HCT116 (cell line): ENCODE measurements around the gene TNFAIP2. TPM values are rescaled to one million over a fixed set of nuclear protein-coding genes. Genes with fewer than 3 reads are reported as not detected.
A peak's percentile ranks its signal among the peaks of the same experiment; 100 is the strongest.

Experiments
- ATAC-seq: fragments of 200-7000 bp; cut with Tn5 transposase; 2 replicates; pipeline ENCODE4 v1.9.1; 2020; ENCODE audit warnings: mild to moderate bottlenecking, moderate library complexity
- BruUV-seq: library from RNA; stranded (reverse); fragments of 400-500 nt; replicated peaks from 2 replicates; lab custom pipeline; 2021; lab: Mats Ljungman, UMichigan
- CTCF ChIA-PET: fragments of 300-600 bp; sonication (Branson Sonifier 250); formaldehyde crosslinking; loops from one replicate; lab custom pipeline; 2021; ENCODE audit warnings: antibody characterized with exemption; lab: Charles Lee
- POLR2A ChIA-PET: fragments of 300-600, 350-600 bp; sonication (Branson Sonifier 250); formaldehyde crosslinking; loops from one replicate; lab custom pipeline; 2021; ENCODE audit warnings: antibody characterized with exemption; lab: Charles Lee
- RAD21 ChIA-PET, 2 experiments: fragments of 300-600 bp; sonication (Branson Sonifier 250); formaldehyde crosslinking; loops; one replicate each; lab custom pipeline; 2023; ENCODE audit warnings: low total read pairs in 2 of 2; ENCODE audit not compliant: uncharacterized antibody in 2 of 2, unreplicated experiment in 2 of 2, low non-redundant PET in 1 of 2; lab: Charles Lee
- DNase-seq: peaks from one replicate; pipeline ENCODE4 v3.0.0-alpha.2; 2010; ENCODE audit warnings: low read depth, low spot score
- H2AFZ ChIP-seq: fragments of 200-600 bp; shearing (Covaris generic), sonication (generic); 2 replicates; pipeline ENCODE4 v1.6.1; 2017; ENCODE audit warnings: low read depth, mixed run types, mixed read lengths, antibody characterized with exemption, low read length; ENCODE audit not compliant: poor library complexity, severe bottlenecking
- H3K27ac ChIP-seq: 2 replicates; pipeline ENCODE4 v1.5.1; 2012; ENCODE audit warnings: low read depth, low read length
- H3K27me3 ChIP-seq: fragments of 200-600 bp; sonication (generic); 2 replicates; pipeline ENCODE4 v1.6.1; 2016; ENCODE audit warnings: mixed run types, low read length, mixed read lengths; ENCODE audit not compliant: insufficient read depth
- H3K36me3 ChIP-seq, 2 experiments: fragments of 200-500 bp in 1 of 2; fragments of 200-600 bp in 1 of 2; sonication (Bioruptor generic) in 1 of 2; sonication (generic) in 1 of 2; 2 replicates each; pipeline versions ENCODE4 v1.5.1 to v1.6.1; 2014 to 2016; ENCODE audit warnings: low read length in 2 of 2, inconsistent platforms in 1 of 2, mixed read lengths in 1 of 2, mixed run types in 1 of 2; ENCODE audit not compliant: insufficient read depth in 2 of 2, control insufficient read depth in 1 of 2
- H3K4me1 ChIP-seq, 2 experiments: fragments of 200-600 bp in 1 of 2; sonication (generic) in 1 of 2; 2 replicates each; pipeline versions ENCODE4 v1.5.1 to v1.6.1; 2012 to 2017; ENCODE audit warnings: low read length in 2 of 2, inconsistent platforms in 1 of 2, mild to moderate bottlenecking in 1 of 2, mixed read lengths in 1 of 2, mixed run types in 1 of 2, moderate library complexity in 1 of 2; ENCODE audit not compliant: insufficient read depth in 2 of 2, control insufficient read depth in 1 of 2
- H3K4me2 ChIP-seq: fragments of 200-600 bp; sonication (generic); 2 replicates; pipeline ENCODE4 v1.6.1; 2017; ENCODE audit warnings: mixed run types, low read length, mixed read lengths
- H3K4me3 ChIP-seq, 2 experiments: fragments of 200-600 bp in 1 of 2; sonication (generic) in 1 of 2; replicated peaks in 1 of 2; 2 replicates each; pipeline ENCODE4 v1.5.1; 2011 to 2016; ENCODE audit warnings: low read length in 2 of 2, control low read depth in 1 of 2, low read depth in 1 of 2, mild to moderate bottlenecking in 1 of 2, mixed read lengths in 1 of 2, mixed run types in 1 of 2
- H3K79me2 ChIP-seq: fragments of 200-600 bp; sonication (generic); 2 replicates; pipeline ENCODE4 v1.6.1; 2017; ENCODE audit warnings: mild to moderate bottlenecking, mixed run types, low read length, moderate library complexity, mixed read lengths; ENCODE audit not compliant: insufficient read depth
- H3K9ac ChIP-seq: fragments of 200-600 bp; sonication (generic); 2 replicates; pipeline ENCODE4 v1.6.1; 2016; ENCODE audit warnings: low read length, mixed read lengths
- H3K9me2 ChIP-seq: fragments of 200-600 bp; sonication (generic), shearing (Covaris generic); 2 replicates; pipeline ENCODE4 v1.6.1; 2017; ENCODE audit warnings: mixed run types, mild to moderate bottlenecking, moderate library complexity; ENCODE audit not compliant: insufficient read depth
- H3K9me3 ChIP-seq, 2 experiments: fragments of 200-500 bp in 1 of 2; fragments of 200-600 bp in 1 of 2; sonication (Bioruptor generic) in 1 of 2; sonication (generic) in 1 of 2; 2 replicates each; pipeline ENCODE4 v1.6.1; 2014 to 2017; ENCODE audit warnings: low read length in 2 of 2, mixed read lengths in 2 of 2, inconsistent platforms in 1 of 2, low read depth in 1 of 2, mild to moderate bottlenecking in 1 of 2, mixed run types in 1 of 2, moderate library complexity in 1 of 2; ENCODE audit not compliant: control insufficient read depth in 1 of 2, insufficient read depth in 1 of 2
- H4K20me1 ChIP-seq: fragments of 200-600 bp; sonication (generic), shearing (Covaris generic); 2 replicates; pipeline ENCODE4 v1.6.1; 2017; ENCODE audit warnings: mixed run types, mild to moderate bottlenecking, moderate library complexity; ENCODE audit not compliant: insufficient read depth
- ATF3 ChIP-seq: IDR thresholded peaks from 2 replicates; pipeline ENCODE4 v1.6.1; 2012
- CEBPB ChIP-seq: IDR thresholded peaks from 2 replicates; pipeline ENCODE4 v1.6.1; 2012; ENCODE audit warnings: low read depth
- EGR1 ChIP-seq: IDR thresholded peaks from 2 replicates; pipeline ENCODE4 v1.6.1; 2012; ENCODE audit warnings: low read depth
- ELF1 ChIP-seq: IDR thresholded peaks from 2 replicates; pipeline ENCODE4 v1.6.1; 2012; ENCODE audit warnings: low read depth, borderline replicate concordance
- EZH2phosphoT487 ChIP-seq: fragments of 200-600 bp; IDR thresholded peaks from 2 replicates; pipeline ENCODE4 v1.6.1; 2018; ENCODE audit warnings: antibody characterized with exemption, borderline replicate concordance
- FOSL1 ChIP-seq: IDR thresholded peaks from 2 replicates; pipeline ENCODE4 v1.6.1; 2012; ENCODE audit warnings: low read depth
- JUND ChIP-seq: IDR thresholded peaks from 2 replicates; pipeline ENCODE4 v1.6.1; 2012
- MAX ChIP-seq: IDR thresholded peaks from 2 replicates; pipeline ENCODE4 v1.6.1; 2012
- POLR2AphosphoS5 ChIP-seq: IDR thresholded peaks from 2 replicates; pipeline ENCODE4 v1.6.1; 2011; ENCODE audit warnings: mild to moderate bottlenecking, low read depth, low read length, moderate library complexity
- REST ChIP-seq: IDR thresholded peaks from 2 replicates; pipeline ENCODE4 v1.6.1; 2012; ENCODE audit warnings: low read depth
- ZFX ChIP-seq: fragments of 450-650 bp; IDR thresholded peaks from 2 replicates; pipeline ENCODE4 v1.6.1; 2017
- ZNF274 ChIP-seq: fragments of 200-500 bp; sonication (Bioruptor generic); IDR thresholded peaks from 2 replicates; pipeline ENCODE4 v1.6.1; 2014; ENCODE audit warnings: mild to moderate bottlenecking, low read depth, low read length, inconsistent platforms
- intact Hi-C: fragments of 100-400 bp; cut with micrococcal nuclease; formaldehyde crosslinking; loops from 2 replicates; pipeline ENCODE4 v1.10.0; 2022
- total RNA-seq: library from RNA; stranded (reverse); gene quantifications from one replicate; pipeline ENCODE4 v1.2.1, GENCODE V29; 2021; ENCODE audit not compliant: unreplicated experiment

TNFAIP2 gene
- total RNA-seq, 1 experiment from 2014 or later: 74.8 TPM

GRCh38 chr14:103136388-103137271, 13.4 kb downstream of the TNFAIP2 start:
- BruUV-seq: TSS peak; percentile 62
- no peaks in the 10 kb centered on the region for H3K27me3 ChIP-seq
- no peaks in the 10 kb centered on the region for H4K20me1 ChIP-seq
- peak overlapping the region in 1 of 2 experiments; percentile 37; a peak in 2 of 4 replicates for H3K4me3 ChIP-seq
- DNase-seq: peak; percentile 28
- peak overlapping the region; percentile 67 for H3K27ac ChIP-seq
- H3K36me3 ChIP-seq: peaks cover 8 to 16% of the 10 kb centered on the region in 2 experiments; a peak in 1 of 4 replicates
- ChIA-PET POLR2A (no interaction called here), CTCF (interaction anchor here (1.2 to 3.3 kb wide), 2 partner anchors 13 to 31 kb away, joined by 4 to 14 read pairs; partner anchors contain the start of gene TNFAIP2), RAD21 (interaction anchor here in 1 of 2 experiments (1.9 kb wide), 1 partner anchor 32 kb away, joined by 6 read pairs; no protein-coding TSS in a partner anchor)
- H3K4me1 ChIP-seq: peaks cover 18 to 37% of the 10 kb centered on the region in 2 experiments
- no peaks in the 10 kb centered on the region for H3K9me3 ChIP-seq
- peak overlapping the region; percentile 74 for H3K4me2 ChIP-seq
- ATAC-seq: peak; percentile 72
- no peak for TF ChIP-seq REST
- TF ChIP-seq EGR1: no peak
- TF ChIP-seq ATF3: no peak
- no peak for TF ChIP-seq POLR2AphosphoS5
- TF ChIP-seq JUND: peak; percentile 57
- 0 out of 2 replicates have a peak, but pooled peaks have one; percentile 55 for TF ChIP-seq MAX
- TF ChIP-seq ZFX: 0 out of 2 replicates have a peak, but pooled peaks have one; percentile 11
- TF ChIP-seq EZH2phosphoT487: no peak
- TF ChIP-seq ZNF274: no peak
- TF ChIP-seq FOSL1: peak; percentile 36
- no peak for TF ChIP-seq CEBPB
- no peak for TF ChIP-seq ELF1
- no peaks in the 10 kb centered on the region for H3K9me2 ChIP-seq
- no peaks in the 10 kb centered on the region for H3K79me2 ChIP-seq
- H2AFZ ChIP-seq: peak overlapping the region; percentile 35
- H3K9ac ChIP-seq: peak overlapping the region; percentile 52
- intact Hi-C loops: no loop called here
